Measurements from ENCODE around the gene ADCY10. TPM values are rescaled to one million over a fixed set of nuclear protein-coding genes. Genes with fewer than 3 reads are reported as not detected.
"Not testable (repeated sequence)": the region's sequence is repeated elsewhere in the genome, so short reads cannot be mapped to it uniquely, and the experiment has no call there.

Gene ADCY10
- total RNA-seq, 2 experiments from 2014 or later: 0.15 TPM; not detected in 1

GRCh38 chr1:167933788-167934187, 19.9 kb upstream of the ADCY10 start:
- intact Hi-C loops (cut with micrococcal nuclease; ENCODE audit: unreplicated experiment): loop anchor here (2.0 kb wide), 1 partner anchor 211 kb away; no protein-coding TSS in a partner anchor
- H3K4me3 ChIP-seq (ENCODE audit: low read depth, low read length, poor library complexity, severe bottlenecking): peak overlapping the region; percentile 90
- ChIA-PET CTCF (ENCODE audit: unreplicated experiment) (interaction anchor here (1.2 kb wide), 1 partner anchor 16 kb away, joined by 3 read pairs; no protein-coding TSS in a partner anchor), POLR2A (interaction anchor here (0.6 to 1.1 kb wide), 5 partner anchors 10 to 604 kb away, joined by 3 to 4 read pairs (median 3); partner anchors contain the start of gene ADCY10)
- no peaks in the 10 kb centered on the region for H3K9me2 ChIP-seq (ENCODE audit: insufficient read depth, low read length)
- no peak overlapping the region for H3K27ac ChIP-seq (ENCODE audit: low read depth, low read length, poor library complexity, severe bottlenecking)
- BruUV-seq (replicated peaks): TSS peak; percentile 64
- H3K36me3 ChIP-seq (ENCODE audit: insufficient read depth, low read length): no peaks in the 10 kb centered on the region
- peaks cover 8% of the 10 kb centered on the region; the same call in 1 of the 2 replicates for H4K20me1 ChIP-seq (ENCODE audit: insufficient read depth, low read length)
- DNase-seq (ENCODE audit: low spot score): no peak
- H3K9me3 ChIP-seq (ENCODE audit: low read length): no peaks in the 10 kb centered on the region
- H3K4me1 ChIP-seq (ENCODE audit: insufficient read depth, low read length, poor library complexity, severe bottlenecking): peaks cover 22% of the 10 kb centered on the region
- H2AFZ ChIP-seq (ENCODE audit: low read length): no peak overlapping the region
- TF ChIP-seq, protein P1, sequence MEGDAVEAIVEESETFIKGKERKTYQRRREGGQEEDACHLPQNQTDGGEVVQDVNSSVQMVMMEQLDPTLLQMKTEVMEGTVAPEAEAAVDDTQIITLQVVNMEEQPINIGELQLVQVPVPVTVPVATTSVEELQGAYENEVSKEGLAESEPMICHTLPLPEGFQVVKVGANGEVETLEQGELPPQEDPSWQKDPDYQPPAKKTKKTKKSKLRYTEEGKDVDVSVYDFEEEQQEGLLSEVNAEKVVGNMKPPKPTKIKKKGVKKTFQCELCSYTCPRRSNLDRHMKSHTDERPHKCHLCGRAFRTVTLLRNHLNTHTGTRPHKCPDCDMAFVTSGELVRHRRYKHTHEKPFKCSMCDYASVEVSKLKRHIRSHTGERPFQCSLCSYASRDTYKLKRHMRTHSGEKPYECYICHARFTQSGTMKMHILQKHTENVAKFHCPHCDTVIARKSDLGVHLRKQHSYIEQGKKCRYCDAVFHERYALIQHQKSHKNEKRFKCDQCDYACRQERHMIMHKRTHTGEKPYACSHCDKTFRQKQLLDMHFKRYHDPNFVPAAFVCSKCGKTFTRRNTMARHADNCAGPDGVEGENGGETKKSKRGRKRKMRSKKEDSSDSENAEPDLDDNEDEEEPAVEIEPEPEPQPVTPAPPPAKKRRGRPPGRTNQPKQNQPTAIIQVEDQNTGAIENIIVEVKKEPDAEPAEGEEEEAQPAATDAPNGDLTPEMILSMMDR (conservative IDR thresholded peaks at IDR 0.05; ENCODE audit: low read length): no peak
- TF ChIP-seq EZH2phosphoT487 (IDR thresholded peaks at IDR 0.05; ENCODE audit: borderline replicate concordance, low read depth, low read length): no peak
- peak overlapping the region; percentile 87 for H3K4me2 ChIP-seq (ENCODE audit: low read length)
- H3K79me2 ChIP-seq (ENCODE audit: insufficient read depth, low read depth, low read length): peaks cover 74% of the 10 kb centered on the region

DNA sequence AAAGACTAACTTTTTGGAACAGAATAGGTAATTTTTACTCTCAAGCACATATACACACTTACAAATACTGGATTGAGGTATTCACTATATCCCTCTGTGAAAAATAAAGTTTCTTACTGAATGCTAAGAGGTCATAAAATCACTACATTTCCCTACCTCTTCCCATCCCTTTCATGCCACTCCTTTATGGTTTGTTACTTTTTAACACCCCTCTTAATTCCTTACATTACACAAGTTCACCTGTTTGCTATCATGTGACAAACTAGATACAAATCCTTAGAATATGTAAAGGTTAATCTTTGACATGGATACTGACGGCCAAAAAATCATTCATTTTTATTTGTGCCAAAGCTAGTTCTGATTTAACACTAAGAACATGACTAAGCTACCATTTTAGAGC, 15.8 kb upstream of the ADCY10 start:
- no peaks in the 10 kb centered on the region for H3K36me3 ChIP-seq (ENCODE audit: insufficient read depth, low read length)
- no peaks in the 10 kb centered on the region for H3K9me3 ChIP-seq (ENCODE audit: low read length)
- H3K4me3 ChIP-seq (ENCODE audit: low read depth, low read length, poor library complexity, severe bottlenecking): no peak overlapping the region
- peaks cover 73% of the 10 kb centered on the region; the same call in 1 of the 2 replicates for H3K79me2 ChIP-seq (ENCODE audit: insufficient read depth, low read depth, low read length)
- CTCF ChIA-PET (ENCODE audit: unreplicated experiment): interaction anchor here (0.7 kb wide), 1 partner anchor 8 kb away, joined by 3 read pairs; no protein-coding TSS in a partner anchor
- H3K4me1 ChIP-seq (ENCODE audit: insufficient read depth, low read length, poor library complexity, severe bottlenecking): peaks cover 24% of the 10 kb centered on the region
- no peak overlapping the region for H3K4me2 ChIP-seq (ENCODE audit: low read length)
- DNase-seq (ENCODE audit: low spot score): no peak
- intact Hi-C loops (cut with micrococcal nuclease; ENCODE audit: unreplicated experiment): no loop called here
- H4K20me1 ChIP-seq (ENCODE audit: insufficient read depth, low read length): no peaks in the 10 kb centered on the region
- TF ChIP-seq EZH2phosphoT487 (IDR thresholded peaks at IDR 0.05; ENCODE audit: borderline replicate concordance, low read depth, low read length): no peak
- TF ChIP-seq, protein P1 (conservative IDR thresholded peaks at IDR 0.05; ENCODE audit: low read length): no peak
- POLR2A ChIA-PET: interaction anchor here (1.0 to 1.2 kb wide), 2 partner anchors 12 to 21 kb away, joined by 3 to 4 read pairs; no protein-coding TSS in a partner anchor
- H3K9me2 ChIP-seq (ENCODE audit: insufficient read depth, low read length): no peaks in the 10 kb centered on the region
- H2AFZ ChIP-seq (ENCODE audit: low read length): no peak overlapping the region
- no peak overlapping the region for H3K27ac ChIP-seq (ENCODE audit: low read depth, low read length, poor library complexity, severe bottlenecking)
- no TSS peak for BruUV-seq (replicated peaks)

DNA sequence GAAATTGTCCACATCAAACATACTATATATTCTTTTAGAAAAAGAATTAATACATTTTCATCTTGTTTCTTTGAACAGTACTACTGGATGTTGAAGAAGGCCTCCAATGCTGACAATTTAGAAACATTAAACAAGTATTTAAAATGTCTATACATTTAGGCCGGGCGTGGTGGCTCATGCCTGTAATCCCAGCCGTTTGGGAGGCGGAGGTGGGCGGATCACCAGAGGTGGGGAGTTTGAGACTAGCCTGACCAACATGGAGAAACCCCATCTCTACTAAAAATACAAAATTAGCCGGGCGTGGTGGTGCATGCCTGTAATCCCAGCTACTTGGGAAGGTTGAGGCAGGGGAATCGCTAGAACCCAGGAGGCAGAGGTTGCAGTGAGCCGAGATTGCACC, 15.0 kb upstream of the ADCY10 start:
- POLR2A ChIA-PET; H3K4me2 ChIP-seq (ENCODE audit: low read length): not testable (repeated sequence)

More for the DNA sequence above, 15.0 kb upstream of the ADCY10 start:
- H3K79me2 ChIP-seq (ENCODE audit: insufficient read depth, low read depth, low read length): peaks cover 65% of the 10 kb centered on the region; the same call in 1 of the 2 replicates
- H3K4me3 ChIP-seq (ENCODE audit: low read depth, low read length, poor library complexity, severe bottlenecking); H3K9me3 ChIP-seq (ENCODE audit: low read length); H3K9me2 ChIP-seq (ENCODE audit: insufficient read depth, low read length); H2AFZ ChIP-seq (ENCODE audit: low read length); DNase-seq (ENCODE audit: low spot score); H4K20me1 ChIP-seq (ENCODE audit: insufficient read depth, low read length); BruUV-seq (replicated peaks); H3K27ac ChIP-seq (ENCODE audit: low read depth, low read length, poor library complexity, severe bottlenecking); intact Hi-C loops (cut with micrococcal nuclease; ENCODE audit: unreplicated experiment); H3K36me3 ChIP-seq (ENCODE audit: insufficient read depth, low read length); CTCF ChIA-PET (ENCODE audit: unreplicated experiment): not testable (repeated sequence)
- peaks cover 21% of the 10 kb centered on the region for H3K4me1 ChIP-seq (ENCODE audit: insufficient read depth, low read length, poor library complexity, severe bottlenecking)
